Lower leg skin (tissue), 3 donors: ENCODE results near the gene ENTR1.

Source experiments
- CTCF ChIP-seq, 3 donors: fragments of 450-650 bp; IDR thresholded peaks; one replicate each; pipeline ENCODE4 v1.5.1; 2016; ENCODE audit warnings: antibody characterized with exemption in 3 of 3, mild to moderate bottlenecking in 3 of 3, moderate library complexity in 2 of 3
- POLR2A ChIP-seq, 2 donors: fragments of 450-650 bp; IDR thresholded peaks; one replicate each; pipeline ENCODE4 v1.6.1; 2016 to 2017; ENCODE audit warnings: antibody characterized with exemption in 2 of 2, mild to moderate bottlenecking in 1 of 2, moderate library complexity in 1 of 2

DNA sequence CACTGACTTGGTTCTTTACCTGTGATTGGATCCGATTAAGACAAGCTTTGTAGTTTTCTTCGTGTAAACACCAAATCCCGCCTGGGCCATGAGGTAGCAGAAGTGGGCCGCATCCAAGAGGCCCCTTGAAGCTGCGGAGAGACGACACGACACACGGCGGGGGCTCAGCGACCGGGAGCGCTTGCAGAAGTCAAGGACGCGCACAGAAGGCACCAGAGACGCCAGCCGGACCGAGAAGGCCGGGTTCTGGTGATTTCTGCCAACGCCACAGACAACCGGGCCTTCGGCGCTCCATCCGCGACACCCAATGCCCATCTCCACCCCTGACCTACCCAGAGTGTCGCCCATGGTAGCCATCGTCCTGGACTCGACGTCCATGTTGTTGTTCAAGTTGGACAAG, 49.0 kb upstream of the ENTR1 start:
- TF ChIP-seq CTCF (IDR thresholded peaks at IDR 0.05) (no peak), POLR2A (IDR thresholded peaks at IDR 0.05) (no peak)
